Kidney (tissue), 14 donors: Measurements from ENCODE around the gene INPP5J. TPM values are rescaled to one million over a fixed set of nuclear protein-coding genes. Genes with fewer than 3 reads are reported as not detected.
"Not testable (repeated sequence)": the region's sequence is repeated elsewhere in the genome, so short reads cannot be mapped to it uniquely, and the experiment has no call there.

Experiments
- DNase-seq, 5 donors: peaks; one replicate each; pipeline ENCODE4 v3.0.0-alpha.2; 2013 to 2020
- FAIRE-seq: peaks from 2 replicates; lab custom pipeline; 2012; peaks lifted over from hg19 to GRCh38; lab: Jason Lieb, UNC
- H3K27ac ChIP-seq, 2 donors: one replicate each; pipeline ENCODE4 v1.7.0; 2013; ENCODE audit warnings: low read depth in 2 of 2, low read length in 2 of 2, inconsistent platforms in 1 of 2
- H3K27me3 ChIP-seq: one replicate; pipeline ENCODE4 v1.7.1; 2013; ENCODE audit warnings: low read length, inconsistent platforms; ENCODE audit not compliant: control insufficient read depth, insufficient read depth
- H3K36me3 ChIP-seq, 3 donors: one replicate each; pipeline versions ENCODE4 v1.7.0 to v1.7.1; 2013; ENCODE audit warnings: low read length in 3 of 3, control low read depth in 1 of 3, inconsistent platforms in 1 of 3; ENCODE audit not compliant: insufficient read depth in 3 of 3, control insufficient read depth in 2 of 3
- H3K4me1 ChIP-seq, 3 donors: one replicate each; pipeline versions ENCODE4 v1.7.0 to v1.7.1; 2013; ENCODE audit warnings: low read length in 3 of 3, inconsistent platforms in 1 of 3, low read depth in 1 of 3; ENCODE audit not compliant: control insufficient read depth in 2 of 3, insufficient read depth in 2 of 3
- H3K4me3 ChIP-seq, 3 donors: one replicate each; pipeline versions ENCODE4 v1.7.0 to v1.8.1; 2013; ENCODE audit warnings: low read length in 3 of 3, control low read depth in 1 of 3, inconsistent platforms in 1 of 3
- H3K9ac ChIP-seq, 3 donors: one replicate each; pipeline versions ENCODE4 v1.7.0 to v1.7.1; 2013; ENCODE audit warnings: low read length in 3 of 3, control low read depth in 1 of 3, inconsistent platforms in 1 of 3
- H3K9me3 ChIP-seq, 3 donors: one replicate each; pipeline versions ENCODE4 v1.7.0 to v1.7.1; 2013; ENCODE audit warnings: low read length in 3 of 3, control low read depth in 1 of 3, inconsistent platforms in 1 of 3; ENCODE audit not compliant: control insufficient read depth in 2 of 3, insufficient read depth in 1 of 3
- intact Hi-C: fragments of 100-400 bp; cut with DNase I; formaldehyde crosslinking; loops from one replicate; pipeline ENCODE4 v1.11.1; 2022
- polyA plus RNA-seq: library from polyadenylated mRNA; stranded (reverse); fragments of 350-450 nt; fragmentation: Illumina TruSeq; extraction: RNeasy Lipid Tissue Mini Kit (QIAGEN cat#74804); gene quantifications from one replicate; pipeline ENCODE4 v1.2.3, GENCODE V29; 2014; ENCODE audit warnings: low read depth, low replicate concordance; ENCODE audit not compliant: insufficient read depth
- total RNA-seq: library from RNA; stranded (reverse); fragmentation: NEBNext Ultra II Directional; extraction: Animal tissue kit (Norgen Biotek cat#: 25700); gene quantifications from one replicate; pipeline ENCODE4 v1.2.1, GENCODE V29; 2021
- TF ChIP-seq, protein P1 (sequence below): IDR thresholded peaks from 3 replicates; pipeline ENCODE4 v1.5.1; 2012; ENCODE audit warnings: mild to moderate bottlenecking, moderate library complexity, borderline replicate concordance; ENCODE audit not compliant: insufficient read depth; ENCODE audit errors: extremely low read depth
- donor health status: control.
- donor health status: control.
- donor health status: control.
- donor health status: control.
- donor health status: control.
- donor health status: DM: yes; HTN: yes; CAD: no.
- donor health status: Normal renal cell carcinoma (clear cell type).

The INPP5J gene
- total and polyA plus RNA-seq, 2 donors from 2014 or later, result 6.2 to 44.7 TPM

DNA sequence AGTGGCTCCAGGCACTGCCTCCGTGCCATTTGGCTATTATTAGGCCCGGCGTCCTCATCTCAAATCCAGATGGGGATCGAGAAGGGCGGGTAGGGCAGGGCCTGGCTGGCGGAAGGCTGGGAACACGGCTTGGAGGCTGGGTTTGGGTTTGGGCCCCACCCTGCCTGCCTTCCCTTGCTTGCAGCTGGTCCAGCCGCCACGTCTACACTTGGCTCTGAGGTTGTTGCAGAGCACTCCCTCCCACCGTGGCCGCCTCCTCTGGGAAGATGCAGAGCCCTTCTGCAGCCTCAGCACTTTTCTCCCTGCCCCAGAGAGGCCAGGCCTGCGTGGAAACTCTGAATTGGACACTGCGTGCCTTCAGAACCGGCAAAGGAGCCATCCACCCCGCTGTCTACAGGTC is 46.8 kb upstream of the INPP5J start:
- Histone ChIP-seq H3K4me1 (peaks cover 0 to 12% (median 5%) of the 10 kb centered on the region in 3 donors), H3K27ac (peak overlapping the region; percentile 9 to 43), H3K36me3 (no peaks in the 10 kb centered on the region), H3K4me3 (no peak overlapping the region), H3K9ac (no peak overlapping the region), H3K27me3 (no peaks in the 10 kb centered on the region), H3K9me3 (no peaks in the 10 kb centered on the region)
- FAIRE-seq (no peak), DNase-seq (peak in 4 of 5 donors; percentile 17 to 95 (median 61))
- intact Hi-C loops, result no loop called here
- TF ChIP-seq, protein P1, sequence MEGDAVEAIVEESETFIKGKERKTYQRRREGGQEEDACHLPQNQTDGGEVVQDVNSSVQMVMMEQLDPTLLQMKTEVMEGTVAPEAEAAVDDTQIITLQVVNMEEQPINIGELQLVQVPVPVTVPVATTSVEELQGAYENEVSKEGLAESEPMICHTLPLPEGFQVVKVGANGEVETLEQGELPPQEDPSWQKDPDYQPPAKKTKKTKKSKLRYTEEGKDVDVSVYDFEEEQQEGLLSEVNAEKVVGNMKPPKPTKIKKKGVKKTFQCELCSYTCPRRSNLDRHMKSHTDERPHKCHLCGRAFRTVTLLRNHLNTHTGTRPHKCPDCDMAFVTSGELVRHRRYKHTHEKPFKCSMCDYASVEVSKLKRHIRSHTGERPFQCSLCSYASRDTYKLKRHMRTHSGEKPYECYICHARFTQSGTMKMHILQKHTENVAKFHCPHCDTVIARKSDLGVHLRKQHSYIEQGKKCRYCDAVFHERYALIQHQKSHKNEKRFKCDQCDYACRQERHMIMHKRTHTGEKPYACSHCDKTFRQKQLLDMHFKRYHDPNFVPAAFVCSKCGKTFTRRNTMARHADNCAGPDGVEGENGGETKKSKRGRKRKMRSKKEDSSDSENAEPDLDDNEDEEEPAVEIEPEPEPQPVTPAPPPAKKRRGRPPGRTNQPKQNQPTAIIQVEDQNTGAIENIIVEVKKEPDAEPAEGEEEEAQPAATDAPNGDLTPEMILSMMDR, result no peak

DNA sequence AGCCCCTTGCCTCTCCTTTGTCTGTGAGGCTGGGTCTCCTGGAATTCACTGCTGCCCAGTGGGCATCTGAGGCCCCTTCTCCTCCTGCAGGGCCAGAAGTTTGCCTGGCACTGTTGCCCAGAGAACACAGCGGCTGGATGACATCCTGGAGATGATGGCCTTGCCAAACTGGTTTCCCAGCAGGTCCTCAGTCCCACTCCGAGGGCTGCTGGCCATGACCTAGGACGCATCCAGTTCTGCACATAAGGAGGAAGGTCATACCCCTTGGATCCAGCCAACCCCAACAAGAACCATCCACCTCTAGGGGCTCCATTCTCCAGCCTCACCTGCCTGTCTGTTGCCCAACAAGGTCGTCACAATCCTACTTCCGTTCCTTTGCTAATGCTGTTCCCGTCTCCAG is 45.1 kb upstream of the INPP5J start:
- H3K4me3 ChIP-seq, result no peak overlapping the region
- FAIRE-seq (no peak), DNase-seq (no peak)
- H3K4me1 ChIP-seq, result peaks cover 0 to 22% (median 6%) of the 10 kb centered on the region in 3 donors
- H3K27ac ChIP-seq, result no peak overlapping the region
- intact Hi-C loops, result no loop called here
- no peaks in the 10 kb centered on the region for H3K36me3 ChIP-seq
- TF ChIP-seq, protein P1, result no peak
- H3K9ac ChIP-seq, result no peak overlapping the region
- H3K9me3 ChIP-seq, result no peaks in the 10 kb centered on the region
- no peaks in the 10 kb centered on the region for H3K27me3 ChIP-seq

DNA sequence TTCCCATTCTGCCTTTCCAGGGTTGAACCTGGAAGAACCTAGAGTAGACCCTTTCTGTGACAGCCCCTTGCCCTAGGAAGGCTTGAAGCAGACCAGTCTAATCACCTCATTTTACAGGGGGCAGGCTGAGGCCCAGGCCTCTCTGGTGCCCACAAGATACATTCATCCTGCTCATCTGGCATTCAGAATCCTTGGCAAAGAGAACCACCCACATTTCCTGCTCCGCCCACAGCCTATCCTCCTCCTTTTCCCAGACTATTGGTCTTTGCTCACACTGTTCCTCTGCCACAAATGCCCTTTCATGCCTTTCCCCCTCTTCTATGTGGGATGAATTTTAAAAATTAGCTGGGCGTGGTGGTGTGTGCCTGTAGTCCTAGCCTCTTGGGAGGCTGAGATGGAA is 44.4 kb upstream of the INPP5J start:
- H3K9ac ChIP-seq, H3K4me3 ChIP-seq, DNase-seq, H3K9me3 ChIP-seq, intact Hi-C loops, H3K36me3 ChIP-seq, FAIRE-seq, H3K27ac ChIP-seq, H3K27me3 ChIP-seq: not testable (repeated sequence)
- H3K4me1 ChIP-seq, result peaks cover 0 to 29% (median 13%) of the 10 kb centered on the region in 3 donors

DNA sequence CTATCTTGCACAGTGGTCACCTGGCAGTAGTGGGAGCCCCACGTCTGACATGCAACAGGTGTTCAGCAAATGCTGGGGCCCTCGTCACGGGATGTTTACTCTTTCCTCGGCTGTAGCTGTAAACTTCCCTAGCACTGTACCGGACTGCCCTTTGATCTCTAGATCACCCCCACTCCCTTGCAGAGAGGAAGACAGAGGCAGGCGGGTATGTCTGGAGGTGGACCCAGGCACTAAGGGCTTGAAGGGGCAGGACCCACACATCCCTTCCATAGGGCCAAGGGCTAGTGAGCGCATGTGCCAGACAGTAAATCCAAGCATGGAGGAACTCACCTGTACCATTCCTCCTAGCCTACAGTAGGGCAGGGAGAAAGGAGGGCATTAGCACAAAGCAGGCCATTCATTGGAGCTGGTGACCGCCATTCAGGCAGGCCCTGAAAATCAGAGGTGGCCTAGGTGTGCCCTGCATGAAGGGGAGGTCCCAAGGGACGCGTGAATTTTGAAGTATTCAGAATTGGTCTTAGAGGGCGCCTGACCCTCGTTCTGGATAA is 43.6 kb upstream of the INPP5J start:
- intact Hi-C loops, result no loop called here
- no peak overlapping the region for H3K9ac ChIP-seq
- FAIRE-seq (no peak), DNase-seq (peak in 1 of 5 donors; percentile 24)
- H3K27me3 ChIP-seq, result no peaks in the 10 kb centered on the region
- H3K27ac ChIP-seq, result no peak overlapping the region
- TF ChIP-seq, protein P1, result no peak
- peaks cover 0 to 36% (median 21%) of the 10 kb centered on the region in 3 donors for H3K4me1 ChIP-seq
- H3K4me3 ChIP-seq, result no peak overlapping the region
- H3K9me3 ChIP-seq, result no peaks in the 10 kb centered on the region
- H3K36me3 ChIP-seq, result peaks cover 0 to 8% (median 0%) of the 10 kb centered on the region in 3 donors
